ENCODE data around the gene ZFP3.
"Not testable (repeated sequence)": the region's sequence is repeated elsewhere in the genome, so short reads cannot be mapped to it uniquely, and the experiment has no call there.

The ZFP3 gene

GRCh38 chr17:5139458-5139732 lies 61.1 kb downstream of the ZFP3 start:
- DNase-seq: no peak

GRCh38 chr17:5142877-5143276 lies 64.6 kb downstream of the ZFP3 start:
- not testable (repeated sequence) for DNase-seq

Data from NCI-H2227 treated with DMSO at 0.1 percent for 48 hours (cell line).